Body of pancreas (tissue), 4 donors: ENCODE results near the gene PIGZ. TPM values are rescaled to one million over a fixed set of nuclear protein-coding genes. Genes with fewer than 3 reads are reported as not detected.

Source experiments
- ATAC-seq: fragments of 150-250 bp; one replicate; pipeline ENCODE4 v1.9.1; 2016
- DNase-seq, 4 donors: peaks; one replicate each; pipeline ENCODE4 v3.0.0-alpha.2; 2019
- H3K27ac ChIP-seq, 4 donors: fragments of 200-600 bp; sonication (generic); 1 replicate in 3 of 4; 2 replicates in 1 of 4; pipeline versions ENCODE4 v1.5.1 to v1.6.1; 2016 to 2019; ENCODE audit warnings: mild to moderate bottlenecking in 1 of 4, mixed read lengths in 1 of 4, moderate library complexity in 1 of 4
- H3K27me3 ChIP-seq, 2 donors: fragments of 200-600 bp; sonication (generic); one replicate each; pipeline ENCODE4 v1.6.0; 2016; ENCODE audit warnings: mild to moderate bottlenecking in 1 of 2
- H3K36me3 ChIP-seq, 2 donors: fragments of 200-600 bp; sonication (generic); replicated peaks in 1 of 2; 2 replicates each; pipeline ENCODE4 v1.5.1; 2016; ENCODE audit warnings: low read depth in 2 of 2; ENCODE audit not compliant: insufficient read depth in 1 of 2
- H3K4me1 ChIP-seq: fragments of 200-600 bp; sonication (generic); one replicate; pipeline ENCODE4 v1.6.0; 2016
- H3K4me3 ChIP-seq, 2 donors: fragments of 200-600 bp; sonication (generic); 1 replicate in 1 of 2; 2 replicates in 1 of 2; pipeline ENCODE4 v1.5.1; 2016 to 2019
- H3K9me3 ChIP-seq, 3 donors: fragments of 200-600 bp; sonication (generic); 1 replicate in 2 of 3; 2 replicates in 1 of 3; pipeline ENCODE4 v1.5.1; 2016
- CTCF ChIP-seq, 7 experiments: fragments of 450-650 bp in 4 of 7; fragments of 200-600 bp in 3 of 7; sonication (generic) in 3 of 7; IDR thresholded peaks; one replicate each; pipeline ENCODE4 v1.5.1; 2016 to 2019; ENCODE audit warnings: antibody characterized with exemption in 7 of 7
- POLR2A ChIP-seq, 3 donors: fragments of 450-650 bp; IDR thresholded peaks; one replicate each; pipeline ENCODE4 v1.6.1; 2016; ENCODE audit warnings: antibody characterized with exemption in 3 of 3, mild to moderate bottlenecking in 2 of 3
- WGBS, 2 donors: methylation state at CpG; one replicate each; pipeline ENCODE4 v1.1.5; 2017; 5-methylcytosine and 5-hydroxymethylcytosine counted together
- intact Hi-C: fragments of 100-400 bp; cut with DNase I; formaldehyde crosslinking; loops from one replicate; pipeline ENCODE4 v1.15.1; 2023
- total RNA-seq, 2 donors: library from RNA; depleted of rRNA; stranded (reverse); fragments of >200 nt; gene quantifications; one replicate each; pipeline ENCODE4 v1.1.0, GENCODE V29; 2016

The PIGZ gene
- total RNA-seq, 2 donors from 2014 or later, result 1.0 to 1.3 TPM

- intact Hi-C loops, result loop anchor here (10.0 kb wide), 1 partner anchor 189 kb away; no protein-coding TSS in a partner anchor
- no peak for TF ChIP-seq CTCF (IDR thresholded peaks at IDR 0.05)
- TF ChIP-seq POLR2A (IDR thresholded peaks at IDR 0.05), result no peak
- no peaks in the 10 kb centered on the region for H3K27me3 ChIP-seq
- DNase-seq (no peak), ATAC-seq (no peak)
- no peak overlapping the region for H3K27ac ChIP-seq
- H3K4me3 ChIP-seq, result no peak overlapping the region
- 87 to 91% methylated on average over 9 of the region's 9 CpGs for WGBS, 2 donors
- no peaks in the 10 kb centered on the region for H3K36me3 ChIP-seq
- no peaks in the 10 kb centered on the region for H3K9me3 ChIP-seq
- H3K4me1 ChIP-seq, result peaks cover 11% of the 10 kb centered on the region
Measured at GRCh38 chr3:196985954-196986885, 17.6 kb upstream of the PIGZ start.

DNA sequence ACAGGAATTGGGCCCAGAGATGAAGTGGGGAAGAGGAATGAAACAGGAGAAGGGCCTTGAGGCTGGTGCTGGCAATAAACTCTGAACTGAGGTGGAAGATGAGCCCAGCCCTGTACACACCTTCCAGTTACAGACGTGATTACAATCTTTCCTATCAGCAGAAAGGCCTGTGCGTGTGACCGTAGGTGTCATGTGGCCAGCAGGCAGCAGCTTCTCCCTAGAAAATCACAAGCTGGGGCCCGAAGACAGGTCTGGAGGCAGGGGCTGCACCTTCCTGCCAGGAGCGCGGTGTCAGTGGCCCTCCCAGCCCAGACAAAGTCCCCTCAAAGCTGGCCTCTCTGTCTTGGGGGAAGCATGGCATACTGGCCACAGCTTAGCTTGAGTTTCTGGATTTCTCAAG is 16.7 kb upstream of the PIGZ start:
- Histone ChIP-seq H3K27me3 (no peaks in the 10 kb centered on the region), H3K36me3 (no peaks in the 10 kb centered on the region), H3K4me1 (peaks cover 11% of the 10 kb centered on the region), H3K9me3 (no peaks in the 10 kb centered on the region), H3K4me3 (no peak overlapping the region), H3K27ac (no peak overlapping the region)
- ATAC-seq, result no peak
- WGBS, 2 donors, result 73 to 85% methylated on average over 3 to 6 of the region's 6 CpGs
- TF ChIP-seq CTCF (IDR thresholded peaks at IDR 0.05) (no peak), POLR2A (IDR thresholded peaks at IDR 0.05) (no peak)
- DNase-seq, result no peak
- intact Hi-C loops, result loop anchor here (10.0 kb wide), 1 partner anchor 190 kb away; no protein-coding TSS in a partner anchor

- WGBS, 2 donors, result 39 to 63% methylated on average over 1 of the region's 1 CpG
- no peaks in the 10 kb centered on the region for H3K9me3 ChIP-seq
- no peaks in the 10 kb centered on the region for H3K36me3 ChIP-seq
- ATAC-seq (no peak), DNase-seq (no peak)
- peaks cover 6% of the 10 kb centered on the region for H3K4me1 ChIP-seq
- H3K27me3 ChIP-seq, result no peaks in the 10 kb centered on the region
- TF ChIP-seq CTCF (IDR thresholded peaks at IDR 0.05) (no peak), POLR2A (IDR thresholded peaks at IDR 0.05) (no peak)
- no peak overlapping the region for H3K4me3 ChIP-seq
- H3K27ac ChIP-seq, result no peak overlapping the region
- intact Hi-C loops, result loop anchor here (10.0 kb wide), 1 partner anchor 192 kb away; no protein-coding TSS in a partner anchor
Measured at GRCh38 chr3:196983186-196983585, 14.6 kb upstream of the PIGZ start.

DNA sequence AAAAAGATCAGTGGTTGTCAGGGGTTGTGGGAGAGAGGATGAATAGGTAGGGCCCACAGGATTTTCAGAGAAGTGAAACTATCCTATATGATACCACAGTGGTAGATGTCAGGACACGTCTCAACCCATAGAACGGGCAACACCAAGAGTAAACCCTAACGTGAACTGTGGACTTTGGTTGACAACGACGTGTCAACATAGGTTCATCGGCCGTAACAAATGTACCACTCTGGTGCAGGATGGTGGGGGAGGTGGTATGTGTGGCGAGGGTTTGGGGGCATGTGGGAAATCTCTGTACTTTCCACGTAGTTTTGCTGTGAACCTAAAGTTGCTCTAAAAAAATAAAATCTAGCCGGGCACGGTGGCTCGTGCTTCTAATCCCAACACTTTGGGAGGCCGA is 13.0 kb upstream of the PIGZ start:
- peaks cover 6% of the 10 kb centered on the region for H3K4me1 ChIP-seq
- WGBS, 2 donors, result 84 to 91% methylated on average over 13 of the region's 13 CpGs
- no peaks in the 10 kb centered on the region for H3K9me3 ChIP-seq
- intact Hi-C loops, result loop anchor here (10.0 kb wide), 1 partner anchor 193 kb away; no protein-coding TSS in a partner anchor
- H3K36me3 ChIP-seq, result no peaks in the 10 kb centered on the region
- no peaks in the 10 kb centered on the region for H3K27me3 ChIP-seq
- H3K4me3 ChIP-seq, result no peak overlapping the region
- ATAC-seq (no peak), DNase-seq (no peak)
- no peak overlapping the region for H3K27ac ChIP-seq
- TF ChIP-seq CTCF (IDR thresholded peaks at IDR 0.05) (no peak), POLR2A (IDR thresholded peaks at IDR 0.05) (no peak)
